ENCODE data around the gene PCYT2.

- TF ChIP-seq ZFP3 (CRISPR knock-in tag; IDR thresholded peaks at IDR 0.05) (no peak), TCF4 (CRISPR knock-in tag; IDR thresholded peaks at IDR 0.05; ENCODE audit: borderline replicate concordance) (no peak), TOX (CRISPR knock-in tag; IDR thresholded peaks at IDR 0.05; ENCODE audit: borderline replicate concordance) (no peak), RARB (CRISPR knock-in tag; IDR thresholded peaks at IDR 0.05) (no peak), ARNTL (CRISPR knock-in tag; IDR thresholded peaks at IDR 0.05; ENCODE audit: borderline replicate concordance, low read depth) (no peak), ZNF70 (CRISPR knock-in tag; IDR thresholded peaks at IDR 0.05) (no peak), OSR1 (CRISPR knock-in tag; IDR thresholded peaks at IDR 0.05) (no peak), PATZ1 (CRISPR knock-in tag; IDR thresholded peaks at IDR 0.05; ENCODE audit: borderline replicate concordance) (no peak), ZFP30 (CRISPR knock-in tag; IDR thresholded peaks at IDR 0.05) (no peak)
- TF ChIP-seq, protein P1, sequence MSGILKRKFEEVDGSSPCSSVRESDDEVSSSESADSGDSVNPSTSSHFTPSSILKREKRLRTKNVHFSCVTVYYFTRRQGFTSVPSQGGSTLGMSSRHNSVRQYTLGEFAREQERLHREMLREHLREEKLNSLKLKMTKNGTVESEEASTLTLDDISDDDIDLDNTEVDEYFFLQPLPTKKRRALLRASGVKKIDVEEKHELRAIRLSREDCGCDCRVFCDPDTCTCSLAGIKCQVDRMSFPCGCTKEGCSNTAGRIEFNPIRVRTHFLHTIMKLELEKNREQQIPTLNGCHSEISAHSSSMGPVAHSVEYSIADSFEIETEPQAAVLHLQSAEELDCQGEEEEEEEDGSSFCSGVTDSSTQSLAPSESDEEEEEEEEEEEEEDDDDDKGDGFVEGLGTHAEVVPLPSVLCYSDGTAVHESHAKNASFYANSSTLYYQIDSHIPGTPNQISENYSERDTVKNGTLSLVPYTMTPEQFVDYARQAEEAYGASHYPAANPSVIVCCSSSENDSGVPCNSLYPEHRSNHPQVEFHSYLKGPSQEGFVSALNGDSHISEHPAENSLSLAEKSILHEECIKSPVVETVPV (CRISPR knock-in tag; IDR thresholded peaks at IDR 0.05), result no peak
- TF ChIP-seq, protein P2, sequence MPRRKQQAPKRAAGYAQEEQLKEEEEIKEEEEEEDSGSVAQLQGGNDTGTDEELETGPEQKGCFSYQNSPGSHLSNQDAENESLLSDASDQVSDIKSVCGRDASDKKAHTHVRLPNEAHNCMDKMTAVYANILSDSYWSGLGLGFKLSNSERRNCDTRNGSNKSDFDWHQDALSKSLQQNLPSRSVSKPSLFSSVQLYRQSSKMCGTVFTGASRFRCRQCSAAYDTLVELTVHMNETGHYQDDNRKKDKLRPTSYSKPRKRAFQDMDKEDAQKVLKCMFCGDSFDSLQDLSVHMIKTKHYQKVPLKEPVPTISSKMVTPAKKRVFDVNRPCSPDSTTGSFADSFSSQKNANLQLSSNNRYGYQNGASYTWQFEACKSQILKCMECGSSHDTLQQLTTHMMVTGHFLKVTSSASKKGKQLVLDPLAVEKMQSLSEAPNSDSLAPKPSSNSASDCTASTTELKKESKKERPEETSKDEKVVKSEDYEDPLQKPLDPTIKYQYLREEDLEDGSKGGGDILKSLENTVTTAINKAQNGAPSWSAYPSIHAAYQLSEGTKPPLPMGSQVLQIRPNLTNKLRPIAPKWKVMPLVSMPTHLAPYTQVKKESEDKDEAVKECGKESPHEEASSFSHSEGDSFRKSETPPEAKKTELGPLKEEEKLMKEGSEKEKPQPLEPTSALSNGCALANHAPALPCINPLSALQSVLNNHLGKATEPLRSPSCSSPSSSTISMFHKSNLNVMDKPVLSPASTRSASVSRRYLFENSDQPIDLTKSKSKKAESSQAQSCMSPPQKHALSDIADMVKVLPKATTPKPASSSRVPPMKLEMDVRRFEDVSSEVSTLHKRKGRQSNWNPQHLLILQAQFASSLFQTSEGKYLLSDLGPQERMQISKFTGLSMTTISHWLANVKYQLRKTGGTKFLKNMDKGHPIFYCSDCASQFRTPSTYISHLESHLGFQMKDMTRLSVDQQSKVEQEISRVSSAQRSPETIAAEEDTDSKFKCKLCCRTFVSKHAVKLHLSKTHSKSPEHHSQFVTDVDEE (CRISPR knock-in tag; IDR thresholded peaks at IDR 0.05), result no peak
These were observed 42.5 kb downstream of the PCYT2 start for GRCh38 chr17:81868674-81869220.

All from SK-N-SH treated with all-trans-retinoic acid at 6 μM for 48 hours (cell line).